Activated T-cell treated with anti-CD3 and anti-CD28 coated beads, Interleukin-2, amount 50 U/mL, for 48 hours (primary cell): Measurements from ENCODE around the gene LIMCH1.
"Not testable (repeated sequence)": the region's sequence is repeated elsewhere in the genome, so short reads cannot be mapped to it uniquely, and the experiment has no call there.

Source experiments
- DNase-seq, 2 experiments: peaks; one replicate each; pipeline ENCODE4 v3.0.0-alpha.2; 2020

The LIMCH1 gene

GRCh38 chr4:41538017-41538733, at the start of gene LIMCH1:
TSS of gene LIMCH1 (plus strand) at chr4:41538157. CDS start at chr4:41605996, 67,839 bp downstream.
- no peak for DNase-seq

- not testable (repeated sequence) for DNase-seq
These were observed 46.8 kb upstream of the LIMCH1 start for GRCh38 chr4:41491081-41491576.

GRCh38 chr4:41496977-41497376, 41.0 kb upstream of the LIMCH1 start:
- DNase-seq: no peak

- DNase-seq: no peak
These were observed 39.8 kb upstream of the LIMCH1 start for GRCh38 chr4:41498177-41498576.

- DNase-seq: no peak
These were observed 33.7 kb upstream of the LIMCH1 start for GRCh38 chr4:41504167-41504818.

- DNase-seq: no peak
These were observed 32.7 kb upstream of the LIMCH1 start for GRCh38 chr4:41505161-41505661.

GRCh38 chr4:41506130-41506529, 31.8 kb upstream of the LIMCH1 start:
- no peak for DNase-seq

- no peak for DNase-seq
These were observed 30.5 kb upstream of the LIMCH1 start for GRCh38 chr4:41507291-41507947.

- DNase-seq: no peak
These were observed 28.5 kb upstream of the LIMCH1 start for GRCh38 chr4:41509451-41509866.

GRCh38 chr4:41510179-41510578, 27.8 kb upstream of the LIMCH1 start:
- no peak for DNase-seq

- DNase-seq: no peak
These were observed 25.8 kb upstream of the LIMCH1 start for GRCh38 chr4:41512136-41512535.

- DNase-seq: no peak
These were observed 25.4 kb upstream of the LIMCH1 start for GRCh38 chr4:41512596-41512995.

GRCh38 chr4:41514169-41514568, 23.8 kb upstream of the LIMCH1 start:
- DNase-seq: no peak

- no peak for DNase-seq
These were observed 23.0 kb upstream of the LIMCH1 start for GRCh38 chr4:41514766-41515481.

- no peak for DNase-seq
These were observed 20.8 kb upstream of the LIMCH1 start for GRCh38 chr4:41517121-41517520.

- no peak for DNase-seq
These were observed 20.2 kb upstream of the LIMCH1 start for GRCh38 chr4:41517747-41518146.

GRCh38 chr4:41524425-41524824, 13.5 kb upstream of the LIMCH1 start:
- no peak for DNase-seq

GRCh38 chr4:41525129-41525528, 12.8 kb upstream of the LIMCH1 start:
- no peak for DNase-seq

- no peak for DNase-seq
These were observed 11.3 kb upstream of the LIMCH1 start for GRCh38 chr4:41526628-41527027.

- DNase-seq: no peak
These were observed 9.3 kb upstream of the LIMCH1 start for GRCh38 chr4:41528512-41529205.

- no peak for DNase-seq
These were observed 7.2 kb upstream of the LIMCH1 start for GRCh38 chr4:41530741-41531140.

GRCh38 chr4:41532336-41532735, 5.6 kb upstream of the LIMCH1 start:
- no peak for DNase-seq
